GM12892 (cell line): ENCODE measurements around the gene HOXC4.

Experiments used
- POLR2A ChIP-seq: IDR thresholded peaks from 2 replicates; pipeline ENCODE4 v1.6.1; 2011; ENCODE audit warnings: low read depth, low read length, control low read depth
- TAF1 ChIP-seq: IDR thresholded peaks from 2 replicates; pipeline ENCODE4 v1.6.1; 2011; ENCODE audit warnings: low read depth, mild to moderate bottlenecking, control low read depth, low read length, borderline replicate concordance

DNA sequence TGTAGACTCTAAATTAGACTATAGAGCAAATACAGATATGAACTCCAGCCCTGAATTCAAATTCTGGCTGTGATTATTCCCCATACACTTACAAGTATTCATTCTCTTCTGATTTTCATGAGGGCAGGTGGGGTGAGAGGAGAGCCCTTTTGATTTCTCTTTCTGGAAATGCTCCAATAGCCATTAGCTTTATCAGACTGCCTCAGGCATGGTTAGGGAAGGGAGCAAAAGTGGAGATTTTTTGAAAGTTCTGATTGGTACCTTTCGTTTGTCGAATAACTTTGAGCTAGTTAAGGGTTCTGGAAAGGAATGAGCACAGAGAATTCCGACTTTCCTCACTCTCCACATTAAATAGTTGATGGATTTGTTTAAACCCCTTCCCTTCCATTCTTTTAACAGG is 13.0 kb upstream of the HOXC4 start:
- TF ChIP-seq POLR2A: no peak
- no peak for TF ChIP-seq TAF1
